GM12864 (cell line): ENCODE measurements around the gene PGAP1.

Experiments used
- DNase-seq: peaks from one replicate; pipeline ENCODE4 v3.0.0-alpha.2; 2011; ENCODE audit warnings: low read depth
- H3K4me3 ChIP-seq: 2 replicates; pipeline ENCODE4 v1.5.1; 2011; ENCODE audit warnings: mild to moderate bottlenecking, low read depth, low read length, control low read depth
- TF ChIP-seq, protein P1 (sequence below): IDR thresholded peaks from 2 replicates; pipeline ENCODE4 v1.5.1; 2011; ENCODE audit warnings: low read depth, mild to moderate bottlenecking, moderate library complexity, low read length, control low read depth, inconsistent platforms; ENCODE audit errors: missing control alignments

The PGAP1 gene

DNA sequence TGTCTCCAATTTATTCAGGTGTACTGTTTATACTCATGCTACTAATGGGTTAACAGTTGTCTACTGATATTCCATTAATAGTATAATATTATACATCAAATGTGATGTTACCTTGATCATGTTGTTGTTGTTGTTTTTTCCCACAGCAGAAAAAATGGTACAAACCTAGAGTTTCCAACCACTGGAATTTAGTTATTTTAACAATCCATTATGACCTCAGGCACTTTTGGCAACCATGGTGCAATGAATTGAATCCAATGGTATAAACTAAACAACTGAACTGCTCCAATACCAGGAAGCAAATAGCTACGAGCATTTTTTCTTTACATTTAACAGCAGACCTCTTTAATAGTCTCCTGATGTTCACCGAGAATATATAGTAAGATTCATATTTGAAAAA is 86.3 kb downstream of the PGAP1 start:
- no peak for DNase-seq
- TF ChIP-seq, protein P1, sequence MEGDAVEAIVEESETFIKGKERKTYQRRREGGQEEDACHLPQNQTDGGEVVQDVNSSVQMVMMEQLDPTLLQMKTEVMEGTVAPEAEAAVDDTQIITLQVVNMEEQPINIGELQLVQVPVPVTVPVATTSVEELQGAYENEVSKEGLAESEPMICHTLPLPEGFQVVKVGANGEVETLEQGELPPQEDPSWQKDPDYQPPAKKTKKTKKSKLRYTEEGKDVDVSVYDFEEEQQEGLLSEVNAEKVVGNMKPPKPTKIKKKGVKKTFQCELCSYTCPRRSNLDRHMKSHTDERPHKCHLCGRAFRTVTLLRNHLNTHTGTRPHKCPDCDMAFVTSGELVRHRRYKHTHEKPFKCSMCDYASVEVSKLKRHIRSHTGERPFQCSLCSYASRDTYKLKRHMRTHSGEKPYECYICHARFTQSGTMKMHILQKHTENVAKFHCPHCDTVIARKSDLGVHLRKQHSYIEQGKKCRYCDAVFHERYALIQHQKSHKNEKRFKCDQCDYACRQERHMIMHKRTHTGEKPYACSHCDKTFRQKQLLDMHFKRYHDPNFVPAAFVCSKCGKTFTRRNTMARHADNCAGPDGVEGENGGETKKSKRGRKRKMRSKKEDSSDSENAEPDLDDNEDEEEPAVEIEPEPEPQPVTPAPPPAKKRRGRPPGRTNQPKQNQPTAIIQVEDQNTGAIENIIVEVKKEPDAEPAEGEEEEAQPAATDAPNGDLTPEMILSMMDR: no peak
- H3K4me3 ChIP-seq: no peak overlapping the region

GRCh38 chr2:196839574-196839973 is 86.9 kb downstream of the PGAP1 start:
- TF ChIP-seq, protein P1: no peak
- no peak overlapping the region for H3K4me3 ChIP-seq
- no peak for DNase-seq

DNA sequence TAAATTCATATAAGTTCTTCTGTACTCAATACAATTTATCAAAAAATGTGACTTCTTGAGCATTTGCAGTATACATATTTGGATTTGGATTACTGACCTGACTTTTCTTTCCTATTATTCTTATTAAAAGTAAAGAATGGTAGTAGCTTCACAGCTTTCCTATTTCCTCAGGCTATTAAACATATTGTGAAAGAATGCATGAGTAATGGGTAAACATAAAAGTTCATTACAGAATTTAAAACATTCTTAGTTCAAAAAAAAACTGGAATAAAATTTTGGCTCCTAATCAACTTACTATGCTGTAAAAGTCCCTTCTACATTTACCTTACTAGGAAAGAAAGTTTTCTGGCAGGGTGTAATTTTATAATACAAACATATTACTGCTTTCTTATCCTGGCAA is 90.1 kb downstream of the PGAP1 start:
- DNase-seq: no peak
- TF ChIP-seq, protein P1: no peak
- no peak overlapping the region for H3K4me3 ChIP-seq

DNA sequence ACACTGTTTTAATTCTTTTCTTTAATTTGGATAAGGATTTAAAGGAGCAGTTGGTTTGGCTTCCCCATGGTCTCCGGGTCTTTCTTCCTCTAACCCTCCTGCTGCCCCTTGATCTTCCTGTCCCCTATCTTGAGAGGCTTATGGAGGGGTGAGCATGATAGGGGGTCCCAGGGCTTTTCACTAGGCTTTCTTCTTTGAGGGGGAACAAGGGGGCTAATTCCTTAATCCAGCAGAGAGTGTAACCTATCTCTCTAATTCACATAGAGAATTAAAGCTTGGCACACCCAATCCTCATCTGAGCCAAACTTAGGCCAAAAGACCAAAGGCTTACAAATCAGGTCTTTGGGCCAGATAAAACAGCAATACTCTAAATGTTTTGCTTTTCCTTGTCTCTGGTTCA is 95.8 kb downstream of the PGAP1 start:
- TF ChIP-seq, protein P1: no peak
- H3K4me3 ChIP-seq: no peak overlapping the region
- no peak for DNase-seq

- DNase-seq: no peak
- TF ChIP-seq, protein P1: no peak
- H3K4me3 ChIP-seq: no peak overlapping the region
Measured at GRCh38 chr2:196827356-196827755, 99.2 kb downstream of the PGAP1 start.

GRCh38 chr2:196823750-196824522 is 102.6 kb downstream of the PGAP1 start:
- no peak overlapping the region for H3K4me3 ChIP-seq
- DNase-seq: no peak
- TF ChIP-seq, protein P1: no peak

- TF ChIP-seq, protein P1: no peak
- H3K4me3 ChIP-seq: no peak overlapping the region
- DNase-seq: no peak
Measured at GRCh38 chr2:196821195-196821594, 105.3 kb downstream of the PGAP1 start.
